GM12892 (cell line): ENCODE measurements around the gene GNAI3.

ENCODE experiments used
- DNase-seq: peaks from one replicate; pipeline ENCODE4 v3.0.0; 2011; ENCODE audit not compliant: insufficient read length
- FAIRE-seq: peaks from 2 replicates; lab custom pipeline; 2011; peaks lifted over from hg19 to GRCh38; lab: Jason Lieb, UNC
- POLR2A ChIP-seq: IDR thresholded peaks from 2 replicates; pipeline ENCODE4 v1.6.1; 2011; ENCODE audit warnings: low read depth, low read length, control low read depth
- POLR2AphosphoS5 ChIP-seq: IDR thresholded peaks from 2 replicates; pipeline ENCODE4 v1.6.1; 2011; ENCODE audit warnings: low read depth, low read length, control low read depth
- TAF1 ChIP-seq: IDR thresholded peaks from 2 replicates; pipeline ENCODE4 v1.6.1; 2011; ENCODE audit warnings: low read depth, mild to moderate bottlenecking, control low read depth, low read length, borderline replicate concordance

The GNAI3 gene

DNA sequence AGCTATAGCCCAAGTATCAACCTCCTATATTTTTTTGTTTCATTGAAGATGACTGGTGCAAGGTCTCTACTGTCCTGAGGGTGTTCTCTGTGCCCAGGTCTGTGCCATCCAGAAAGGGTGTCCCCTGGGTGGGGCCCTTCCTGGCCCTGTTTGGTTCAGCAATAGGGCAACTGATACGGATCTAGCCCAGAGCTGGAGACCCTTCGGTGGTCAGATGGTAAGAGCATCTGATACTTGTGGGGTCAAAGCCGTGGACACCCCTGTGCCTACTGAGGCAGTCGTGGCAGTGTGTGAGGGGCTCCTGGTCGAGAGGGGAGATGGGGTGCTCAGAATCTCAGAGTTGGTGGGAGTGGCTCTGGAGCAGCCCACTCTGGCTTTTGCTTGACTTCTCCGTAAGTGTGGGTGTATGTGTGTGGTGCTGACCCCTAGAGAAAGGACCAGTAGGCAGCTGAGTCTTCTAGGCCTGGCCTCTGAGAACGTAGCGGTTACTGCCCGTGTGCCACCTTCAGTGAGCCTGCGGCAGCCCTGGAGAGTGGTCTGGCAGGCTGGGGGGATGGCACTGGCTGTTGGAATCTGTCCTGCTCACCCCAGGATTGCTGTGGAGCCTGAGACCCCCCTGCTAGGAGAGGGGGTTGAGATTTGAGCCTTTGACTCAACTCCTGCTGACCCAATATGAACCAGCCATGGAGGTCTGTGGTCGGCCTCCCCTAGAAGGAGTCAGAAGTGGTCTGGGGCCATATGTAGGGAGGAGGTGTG is 73.9 kb downstream of the GNAI3 start:
- no peak for FAIRE-seq
- no peak for DNase-seq
- TF ChIP-seq POLR2AphosphoS5 (no peak), TAF1 (no peak), POLR2A (no peak)

DNA sequence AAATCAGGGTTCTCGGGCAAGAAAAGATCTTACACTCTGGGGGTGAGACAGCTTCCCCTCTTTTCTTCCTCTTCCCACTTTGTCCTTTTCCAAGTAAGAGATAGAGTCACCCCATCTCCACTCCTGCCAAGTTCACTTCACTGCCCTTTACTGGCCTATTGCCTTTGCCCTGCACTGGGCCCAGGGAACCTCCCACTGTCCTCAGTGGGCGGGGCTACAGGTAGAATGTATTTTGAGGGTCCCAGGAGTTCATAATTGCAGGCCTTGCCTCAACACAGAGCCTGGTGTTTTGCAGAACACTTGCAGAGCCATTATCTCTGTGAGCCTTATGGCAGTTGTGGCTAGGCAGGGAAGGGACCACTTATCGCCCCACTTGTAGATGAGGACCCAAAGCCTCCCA is 74.5 kb downstream of the GNAI3 start:
- TF ChIP-seq POLR2AphosphoS5 (no peak), POLR2A (no peak), TAF1 (no peak)
- no peak for FAIRE-seq
- DNase-seq, result no peak

DNA sequence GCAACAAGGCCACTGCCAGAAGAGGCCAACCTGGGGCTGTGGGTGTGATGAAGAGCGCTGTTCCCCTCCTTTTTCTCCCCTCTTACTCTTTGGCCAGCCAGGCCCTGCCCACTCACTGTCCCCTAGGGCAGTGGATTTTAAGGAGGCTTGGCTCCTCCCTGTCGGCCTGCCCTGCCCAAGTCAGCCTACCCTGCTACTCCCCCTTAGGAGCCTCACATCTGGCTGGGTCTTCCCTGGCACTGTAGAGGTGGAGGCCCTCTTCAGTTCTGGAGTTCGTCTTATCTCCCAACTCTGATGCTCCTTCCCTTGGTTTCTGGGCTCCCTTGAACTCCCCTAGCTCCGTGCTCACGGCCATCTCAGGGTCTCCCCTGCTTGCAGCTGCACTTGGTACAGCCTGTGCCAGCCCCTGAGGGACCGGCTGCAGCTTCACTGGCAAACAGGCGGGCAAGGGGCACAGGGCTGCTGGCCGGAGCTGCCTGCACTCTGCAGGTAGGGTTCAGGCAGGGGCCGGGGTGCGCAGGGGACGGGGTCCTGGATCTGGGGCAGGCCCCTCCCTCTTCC is 75.3 kb downstream of the GNAI3 start:
- no peak for FAIRE-seq
- no peak for DNase-seq
- TF ChIP-seq POLR2A (no peak), POLR2AphosphoS5 (no peak), TAF1 (no peak)

DNA sequence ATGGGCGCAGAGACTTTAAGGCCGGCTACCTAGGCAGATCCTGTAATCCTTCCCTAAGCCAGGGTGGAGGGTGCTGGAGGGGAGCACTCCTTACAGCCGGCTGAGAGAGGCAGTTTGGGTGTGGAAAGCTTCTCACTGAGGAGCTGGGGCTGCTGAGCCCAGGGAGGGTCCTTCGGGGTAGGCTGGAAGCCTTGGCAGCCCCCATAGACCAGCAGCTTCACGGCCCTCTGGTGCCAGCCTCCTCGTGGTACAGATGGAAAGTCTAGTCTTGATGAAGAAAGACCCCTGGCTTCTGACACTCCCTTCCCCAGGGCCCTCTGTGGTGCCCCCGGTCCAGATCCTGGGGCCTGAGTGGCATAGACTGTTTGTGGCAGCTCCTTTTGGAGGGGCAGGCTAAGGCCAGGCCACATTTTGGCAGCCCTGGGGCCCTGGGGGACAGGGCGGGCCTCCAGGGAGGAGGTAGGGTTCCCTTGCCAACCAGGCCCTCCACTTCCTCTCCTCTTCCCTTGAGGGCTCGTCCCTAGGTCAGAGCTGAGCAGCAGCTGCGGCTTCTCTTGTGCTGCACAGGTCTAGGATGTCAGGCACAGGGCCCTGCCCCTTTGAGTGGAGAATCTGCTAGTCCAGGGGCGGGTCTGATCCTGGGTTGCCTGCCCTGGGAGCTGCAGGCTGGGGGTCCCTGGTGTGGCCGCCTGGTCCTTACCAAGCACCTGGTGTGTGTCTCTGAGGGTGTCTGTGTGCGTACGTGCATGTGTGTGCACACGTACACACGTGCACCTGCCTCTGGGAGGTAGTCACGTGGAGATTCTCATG is 76.0 kb downstream of the GNAI3 start:
- FAIRE-seq (no peak), DNase-seq (no peak)
- TF ChIP-seq POLR2A (no peak), TAF1 (no peak), POLR2AphosphoS5 (no peak)

DNA sequence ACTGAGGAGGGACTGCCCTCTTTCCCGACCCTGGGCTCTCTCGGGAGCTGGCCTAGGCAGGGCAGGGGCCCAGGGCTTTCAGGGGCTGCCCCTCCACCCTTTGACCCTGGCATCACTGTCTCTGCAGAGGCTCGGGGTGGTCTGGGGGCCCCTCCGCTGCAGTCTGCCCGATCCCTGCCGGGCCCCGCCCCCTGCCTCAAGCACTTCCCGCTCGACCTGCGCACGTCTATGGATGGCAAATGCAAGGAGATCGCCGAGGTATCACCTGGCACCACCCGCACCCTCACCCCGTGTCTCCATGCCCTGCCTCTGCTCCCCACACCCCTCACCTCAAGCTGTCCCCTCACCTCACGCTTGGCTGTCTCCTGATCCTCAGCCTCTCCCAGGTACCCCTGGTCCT is 76.8 kb downstream of the GNAI3 start:
- DNase-seq (no peak), FAIRE-seq (no peak)
- TF ChIP-seq POLR2AphosphoS5 (no peak), TAF1 (no peak), POLR2A (no peak)

DNA sequence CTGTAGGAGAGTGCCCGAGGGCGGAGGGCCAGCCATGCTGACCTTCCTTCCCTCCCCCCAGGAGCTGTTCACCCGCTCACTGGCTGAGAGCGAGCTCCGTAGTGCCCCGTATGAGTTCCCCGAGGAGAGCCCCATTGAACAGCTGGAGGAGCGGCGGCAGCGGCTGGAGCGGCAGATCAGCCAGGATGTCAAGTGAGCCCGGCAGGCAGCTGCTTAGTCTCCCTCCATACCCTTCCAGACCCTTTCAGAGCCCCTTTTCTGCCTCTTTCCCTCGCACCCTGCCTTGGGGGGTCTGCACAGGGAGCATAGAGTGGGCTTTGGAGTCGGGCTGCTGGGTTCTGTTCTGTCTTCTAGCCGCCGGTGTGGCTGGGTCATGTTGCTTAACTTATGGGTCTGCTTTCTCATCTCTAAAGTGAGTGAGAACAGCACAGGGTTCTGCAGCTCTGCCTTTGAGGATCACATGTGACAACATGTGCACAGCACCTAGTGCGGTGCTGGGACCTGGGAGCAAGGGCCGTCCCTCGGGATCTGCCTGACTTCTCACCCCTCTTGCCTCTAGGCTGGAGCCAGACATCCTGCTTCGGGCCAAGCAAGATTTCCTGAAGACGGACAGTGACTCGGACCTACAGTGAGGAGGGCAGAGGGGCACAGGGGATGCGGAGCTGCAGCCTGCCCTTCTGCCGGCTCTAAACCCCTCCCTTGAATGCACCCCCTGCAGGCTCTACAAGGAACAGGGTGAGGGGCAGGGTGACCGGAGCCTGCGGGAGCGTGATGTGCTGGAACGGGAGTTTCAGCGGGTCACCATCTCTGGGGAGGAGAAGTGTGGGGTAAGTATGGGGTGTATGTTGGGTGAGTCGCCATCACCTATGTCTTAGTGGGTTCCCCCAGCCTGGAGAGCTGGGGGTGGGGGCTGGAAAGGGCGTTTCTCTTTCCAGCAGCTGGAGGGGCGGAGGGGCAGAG is 77.5 kb downstream of the GNAI3 start:
- TF ChIP-seq POLR2A (no peak), POLR2AphosphoS5 (no peak), TAF1 (no peak)
- FAIRE-seq (no peak), DNase-seq (no peak)

DNA sequence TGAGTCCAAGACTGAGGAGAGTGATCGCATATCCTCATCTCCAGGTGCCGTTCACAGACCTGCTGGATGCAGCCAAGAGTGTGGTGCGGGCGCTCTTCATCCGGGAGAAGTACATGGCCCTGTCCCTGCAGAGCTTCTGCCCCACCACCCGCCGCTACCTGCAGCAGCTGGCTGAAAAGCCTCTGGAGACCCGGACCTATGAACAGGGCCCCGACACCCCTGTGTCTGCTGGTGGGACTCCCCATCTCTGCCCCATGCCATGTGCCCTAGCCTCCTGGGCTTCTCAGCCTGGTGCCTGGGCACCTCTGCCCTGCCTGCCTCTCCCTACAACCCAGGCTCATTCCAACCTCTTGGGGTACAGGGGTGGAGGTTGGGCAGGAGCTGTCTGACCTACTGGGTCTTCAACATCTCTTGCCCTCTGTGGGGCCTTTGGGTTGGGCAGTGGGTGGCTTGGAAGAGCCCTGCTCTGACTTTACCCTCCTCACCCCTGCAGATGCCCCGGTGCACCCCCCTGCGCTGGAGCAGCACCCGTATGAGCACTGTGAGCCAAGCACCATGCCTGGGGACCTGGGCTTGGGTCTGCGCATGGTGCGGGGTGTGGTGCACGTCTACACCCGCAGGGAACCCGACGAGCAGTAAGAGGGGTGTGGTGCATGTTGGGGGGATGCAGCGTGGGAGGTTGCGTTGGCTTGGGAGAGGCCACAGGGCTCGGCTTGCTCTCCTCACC is 78.4 kb downstream of the GNAI3 start:
- DNase-seq (no peak), FAIRE-seq (no peak)
- no peak for TF ChIP-seq POLR2A

DNA sequence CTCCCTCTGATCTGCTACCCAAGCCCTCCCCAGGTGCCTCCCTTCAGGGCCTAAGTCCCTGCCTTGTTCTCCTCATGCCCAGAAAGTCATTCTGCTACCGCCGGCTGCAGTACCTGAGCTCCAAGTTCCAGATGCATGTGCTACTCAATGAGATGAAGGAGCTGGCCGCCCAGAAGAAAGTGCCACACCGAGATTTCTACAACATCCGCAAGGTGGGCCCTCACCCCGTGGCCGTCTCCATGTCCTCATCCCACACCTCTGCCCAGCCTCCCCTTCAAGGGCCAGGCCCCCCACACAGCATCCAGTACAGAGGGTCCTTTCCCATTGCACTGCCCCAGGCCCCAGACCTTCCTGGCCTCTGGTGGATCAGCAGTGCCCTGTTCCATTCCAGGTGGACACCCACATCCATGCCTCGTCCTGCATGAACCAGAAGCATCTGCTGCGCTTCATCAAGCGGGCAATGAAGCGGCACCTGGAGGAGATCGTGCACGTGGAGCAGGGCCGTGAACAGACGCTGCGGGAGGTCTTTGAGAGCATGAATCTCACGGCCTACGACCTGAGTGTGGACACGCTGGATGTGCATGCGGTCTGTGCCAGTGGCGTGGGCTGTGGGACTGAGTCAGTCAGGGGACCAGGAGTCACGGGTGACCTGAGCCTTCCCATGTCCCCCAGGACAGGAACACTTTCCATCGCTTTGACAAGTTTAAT is 79.4 kb downstream of the GNAI3 start:
- DNase-seq, result no peak
- FAIRE-seq, result no peak
- TF ChIP-seq POLR2AphosphoS5, result no peak
- TF ChIP-seq TAF1, result no peak
- no peak for TF ChIP-seq POLR2A

DNA sequence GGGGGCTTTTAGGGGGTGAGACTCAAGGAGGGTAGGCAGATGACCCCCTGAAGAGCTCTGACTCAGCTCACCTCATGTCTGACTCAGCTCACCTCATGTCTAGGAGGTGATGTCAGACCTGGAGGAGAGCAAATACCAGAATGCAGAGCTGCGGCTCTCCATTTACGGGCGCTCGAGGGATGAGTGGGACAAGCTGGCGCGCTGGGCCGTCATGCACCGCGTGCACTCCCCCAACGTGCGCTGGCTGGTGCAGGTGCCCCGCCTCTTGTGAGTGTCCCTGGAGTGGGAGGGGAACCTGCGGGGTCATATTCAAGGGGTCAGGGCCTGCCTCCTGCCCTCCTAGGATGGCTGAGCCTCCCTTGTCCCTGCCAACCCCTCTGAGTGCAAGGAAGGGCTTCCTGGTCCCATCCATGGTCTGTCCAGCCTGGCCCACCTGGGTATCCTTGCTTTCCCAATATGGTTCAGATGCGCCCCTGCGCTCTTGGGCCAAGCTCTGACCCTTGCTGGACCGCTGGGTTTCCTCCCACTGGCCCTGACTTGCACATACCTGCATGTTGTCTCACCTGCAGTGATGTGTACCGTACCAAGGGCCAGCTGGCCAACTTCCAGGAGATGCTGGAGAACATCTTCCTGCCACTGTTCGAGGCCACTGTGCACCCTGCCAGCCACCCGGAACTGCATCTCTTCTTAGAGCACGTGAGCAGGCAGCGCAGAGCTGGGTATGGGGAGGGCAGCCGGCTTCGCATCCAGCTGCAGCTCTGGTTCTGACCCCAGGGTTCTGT is 80.3 kb downstream of the GNAI3 start:
- DNase-seq, result no peak
- TF ChIP-seq TAF1, result no peak
- no peak for TF ChIP-seq POLR2A
- no peak for TF ChIP-seq POLR2AphosphoS5
- FAIRE-seq, result no peak

DNA sequence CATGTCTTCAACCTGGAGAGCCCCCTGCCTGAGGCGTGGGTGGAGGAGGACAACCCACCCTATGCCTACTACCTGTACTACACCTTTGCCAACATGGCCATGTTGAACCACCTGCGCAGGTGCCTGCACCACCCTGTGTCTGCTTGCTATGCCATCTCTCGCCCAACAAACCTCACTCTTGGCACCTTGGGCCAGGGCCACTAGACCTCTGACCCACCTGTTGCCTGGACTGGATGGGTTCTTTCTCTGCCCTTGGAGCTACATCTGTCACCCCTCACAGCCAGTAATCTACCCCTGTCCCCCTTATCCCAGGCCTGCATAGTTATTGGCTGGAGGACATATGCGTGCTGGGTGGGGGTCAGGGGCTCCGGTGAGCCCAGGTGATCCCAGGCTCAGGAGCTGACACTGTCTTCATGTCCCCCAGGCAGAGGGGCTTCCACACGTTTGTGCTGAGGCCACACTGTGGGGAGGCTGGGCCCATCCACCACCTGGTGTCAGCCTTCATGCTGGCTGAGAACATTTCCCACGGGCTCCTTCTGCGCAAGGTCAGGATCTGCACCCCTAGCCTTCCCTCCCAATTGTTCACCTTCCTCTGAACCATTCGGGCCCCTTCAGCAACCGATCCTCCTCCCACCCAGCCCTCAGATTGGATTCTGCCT is 81.1 kb downstream of the GNAI3 start:
- no peak for FAIRE-seq
- TF ChIP-seq POLR2AphosphoS5, result no peak
- TF ChIP-seq TAF1, result no peak
- no peak for TF ChIP-seq POLR2A
- DNase-seq, result no peak
